ENCODE results near the gene SIN3A. TPM values are rescaled to one million over a fixed set of nuclear protein-coding genes. Genes with fewer than 3 reads are reported as not detected.
"Not testable (repeated sequence)": the region's sequence is repeated elsewhere in the genome, so short reads cannot be mapped to it uniquely, and the experiment has no call there.

The SIN3A gene
- total RNA-seq, 4 donors from 2014 or later, result 31.1 to 53.1 (median 45.6) TPM

- peak overlapping the region; percentile 88 to 95 (median 89) for H3K4me3 ChIP-seq
- H3K27me3 ChIP-seq, result no peaks in the 10 kb centered on the region
- peak overlapping the region; percentile 97 to 100 (median 100) for H3K27ac ChIP-seq (replicated peaks in 1 of 4)
- H3K4me1 ChIP-seq, result peaks cover 26 to 61% (median 50%) of the 10 kb centered on the region in 4 donors
- TF ChIP-seq POLR2AphosphoS5 (IDR thresholded peaks at IDR 0.05), result peak in 1 of 2 donors; percentile 70
- TF ChIP-seq CTCF (IDR thresholded peaks at IDR 0.05), result no peak
- intact Hi-C loops (cut with DNase I), result loop anchor here (5.0 kb wide), 1 partner anchor 127 kb away; the partner anchor contains the start of gene PTPN9
- no peaks in the 10 kb centered on the region for H3K9me3 ChIP-seq
- no peaks in the 10 kb centered on the region for H3K36me3 ChIP-seq
- WGBS, result 0% methylated on average over 16 of the region's 62 CpGs
- DNase-seq (ENCODE audit: extremely low spot score), result peak; percentile 99
Measured at GRCh38 chr15:75450307-75451201, 936 bp downstream of the SIN3A start.

- WGBS, result 45% methylated on average over 14 of the region's 14 CpGs
- TF ChIP-seq CTCF (IDR thresholded peaks at IDR 0.05) (no peak), POLR2A (IDR thresholded peaks at IDR 0.05; ENCODE audit: low read depth) (no peak), POLR2AphosphoS5 (IDR thresholded peaks at IDR 0.05) (no peak), EP300 (IDR thresholded peaks at IDR 0.05) (no peak)
- no peak for DNase-seq (ENCODE audit: extremely low spot score)
- Histone ChIP-seq H3K27me3 (no peaks in the 10 kb centered on the region), H3K27ac (replicated peaks in 1 of 4) (peak overlapping the region; percentile 97 to 100 (median 100)), H3K9me3 (no peaks in the 10 kb centered on the region), H3K4me1 (peaks cover 26 to 65% (median 50%) of the 10 kb centered on the region in 4 donors), H3K4me3 (peak overlapping the region; percentile 88 to 95 (median 89)), H3K36me3 (no peaks in the 10 kb centered on the region)
- intact Hi-C loops (cut with DNase I), result loop anchor here (5.0 kb wide), 1 partner anchor 128 kb away; the partner anchor contains the start of gene PTPN9
Measured at GRCh38 chr15:75449585-75450306, 1.7 kb downstream of the SIN3A start.

GRCh38 chr15:75448171-75448570 lies 3.3 kb downstream of the SIN3A start:
- DNase-seq (ENCODE audit: extremely low spot score); intact Hi-C loops (cut with DNase I); H3K4me3 ChIP-seq; H3K27ac ChIP-seq (replicated peaks in 1 of 4); H3K9me3 ChIP-seq; H3K36me3 ChIP-seq; H3K27me3 ChIP-seq: not testable (repeated sequence)
- WGBS, result 67% methylated on average over 13 of the region's 13 CpGs
- H3K4me1 ChIP-seq, result peaks cover 20 to 75% (median 57%) of the 10 kb centered on the region in 4 donors

GRCh38 chr15:75446151-75446550 lies 5.3 kb downstream of the SIN3A start:
- no peak for DNase-seq (ENCODE audit: extremely low spot score)
- intact Hi-C loops (cut with DNase I), result no loop called here
- H3K9me3 ChIP-seq, result no peaks in the 10 kb centered on the region
- H3K4me1 ChIP-seq, result peaks cover 14 to 69% (median 54%) of the 10 kb centered on the region in 4 donors
- peaks cover 0 to 12% (median 5%) of the 10 kb centered on the region in 4 donors for H3K36me3 ChIP-seq
- no peak for TF ChIP-seq EP300 (IDR thresholded peaks at IDR 0.05)
- no peak for TF ChIP-seq POLR2AphosphoS5 (IDR thresholded peaks at IDR 0.05)
- no peak for TF ChIP-seq POLR2A (IDR thresholded peaks at IDR 0.05; ENCODE audit: low read depth)
- TF ChIP-seq CTCF (IDR thresholded peaks at IDR 0.05), result no peak
- H3K27me3 ChIP-seq, result no peaks in the 10 kb centered on the region
- no peak overlapping the region for H3K4me3 ChIP-seq
- H3K27ac ChIP-seq (replicated peaks in 1 of 4), result no peak overlapping the region
- WGBS, result 84% methylated on average over 3 of the region's 3 CpGs

- peaks cover 0 to 13% (median 6%) of the 10 kb centered on the region in 4 donors for H3K36me3 ChIP-seq
- H3K4me1 ChIP-seq, result peaks cover 14 to 67% (median 53%) of the 10 kb centered on the region in 4 donors
- H3K27ac ChIP-seq (replicated peaks in 1 of 4); H3K4me3 ChIP-seq; H3K9me3 ChIP-seq; H3K27me3 ChIP-seq; DNase-seq (ENCODE audit: extremely low spot score); intact Hi-C loops (cut with DNase I): not testable (repeated sequence)
- 90% methylated on average over 10 of the region's 10 CpGs for WGBS
Measured at GRCh38 chr15:75445324-75445723, 6.2 kb downstream of the SIN3A start.

- not testable (repeated sequence) for DNase-seq (ENCODE audit: extremely low spot score)
- 91% methylated on average over 8 of the region's 8 CpGs for WGBS
Measured at GRCh38 chr15:75443972-75444453, 7.5 kb downstream of the SIN3A start.

More at GRCh38 chr15:75443972-75444453, 7.5 kb downstream of the SIN3A start:
- Histone ChIP-seq H3K4me1 (peaks cover 3 to 54% (median 43%) of the 10 kb centered on the region in 4 donors), H3K36me3 (peaks cover 0 to 13% (median 6%) of the 10 kb centered on the region in 4 donors)
- H3K27me3 ChIP-seq; H3K9me3 ChIP-seq; H3K4me3 ChIP-seq; intact Hi-C loops (cut with DNase I); H3K27ac ChIP-seq (replicated peaks in 1 of 4): not testable (repeated sequence)
